Measurements from ENCODE around the gene RMP24.

GRCh38 chr18:35935805-35936204, 36.7 kb upstream of the RMP24 start:
- no peak for TF ChIP-seq CTCF (IDR thresholded peaks at IDR 0.05; ENCODE audit: low read length)
- TF ChIP-seq EZH2 (IDR thresholded peaks at IDR 0.05; ENCODE audit: borderline replicate concordance, low read length) = no peak
